Uterus (tissue), 2 donors: Measurements from ENCODE around the gene ADK.

Source experiments
- CTCF ChIP-seq, 4 experiments: fragments of 200-600 bp in 2 of 4; fragments of 450-650 bp in 2 of 4; sonication (generic) in 2 of 4; IDR thresholded peaks; one replicate each; pipeline ENCODE4 v1.5.1; 2016 to 2019; ENCODE audit warnings: antibody characterized with exemption in 4 of 4, mild to moderate bottlenecking in 2 of 4, moderate library complexity in 1 of 4
- POLR2A ChIP-seq, 2 donors: fragments of 450-650 bp; IDR thresholded peaks; one replicate each; pipeline ENCODE4 v1.6.1; 2016; ENCODE audit warnings: antibody characterized with exemption in 2 of 2, mild to moderate bottlenecking in 1 of 2, moderate library complexity in 1 of 2

- TF ChIP-seq CTCF (IDR thresholded peaks at IDR 0.05) (no peak), POLR2A (IDR thresholded peaks at IDR 0.05) (no peak)
Measured at GRCh38 chr10:74510594-74510993, 359.6 kb downstream of the ADK start.
